Measurements from ENCODE around the gene EMC7. TPM values are rescaled to one million over a fixed set of nuclear protein-coding genes. Genes with fewer than 3 reads are reported as not detected.
A peak's percentile ranks its signal among the peaks of the same experiment; 100 is the strongest.

EMC7 gene
- total RNA-seq, 1 experiment from 2014 or later = 79.6 TPM

- ChIA-PET CTCF (no interaction called here), POLR2A (no interaction called here)
- H3K27ac ChIP-seq (ENCODE audit: low read length) = no peak overlapping the region
- ATAC-seq = no peak
- no peak for TF ChIP-seq REST (IDR thresholded peaks at IDR 0.05; ENCODE audit: insufficient read depth in 1 of 2, low read depth in 2 of 2, low read length in 1 of 2)
- TF ChIP-seq CTCF (IDR thresholded peaks at IDR 0.05) = no peak
- no peak for TF ChIP-seq POLR2AphosphoS5 (IDR thresholded peaks at IDR 0.05; ENCODE audit: low read depth, low read length)
- no peak for TF ChIP-seq SIN3A (IDR thresholded peaks at IDR 0.05; ENCODE audit: borderline replicate concordance, insufficient read depth, low read depth, low read length)
- no peak for TF ChIP-seq TCF7L2 (IDR thresholded peaks at IDR 0.05; ENCODE audit: low read depth, low read length)
- DNase-seq (ENCODE audit: low read depth, low spot score) = no peak
- no peaks in the 10 kb centered on the region for H3K9me3 ChIP-seq (ENCODE audit: control insufficient read depth, insufficient read depth, low read depth, low read length)
- no TSS peak for BruUV-seq (replicated peaks)
- intact Hi-C loops (cut with micrococcal nuclease; ENCODE audit: unreplicated experiment) (no loop called here), in situ Hi-C loops (cut with HindIII; ENCODE audit: low pct_unique_long_range_greater_than_20kb, low sequenced_read_pairs) (no loop called here)
- H3K27me3 ChIP-seq (ENCODE audit: control insufficient read depth, insufficient read depth, low read length) = no peaks in the 10 kb centered on the region
- H3K4me3 ChIP-seq (ENCODE audit: low read depth in 2 of 2, low read length in 2 of 2) = no peak overlapping the region
- no peaks in the 10 kb centered on the region for H3K36me3 ChIP-seq (ENCODE audit: control insufficient read depth, insufficient read depth, low read length)
- no peaks in the 10 kb centered on the region for H3K4me1 ChIP-seq (ENCODE audit: control insufficient read depth, insufficient read depth, low read length)
These were observed 4.8 kb upstream of the EMC7 start for GRCh38 chr15:34106423-34106822.

- no peaks in the 10 kb centered on the region for H3K9me3 ChIP-seq (ENCODE audit: control insufficient read depth, insufficient read depth, low read depth, low read length)
- ChIA-PET POLR2A (interaction anchor here (0.6 kb wide), 1 partner anchor 75 kb away, joined by 10 read pairs; no protein-coding TSS in a partner anchor), CTCF (no interaction called here)
- peak overlapping the region; percentile 92 for H3K27ac ChIP-seq (ENCODE audit: low read length)
- TF ChIP-seq SIN3A (IDR thresholded peaks at IDR 0.05; ENCODE audit: borderline replicate concordance, insufficient read depth, low read depth, low read length) (no peak), TCF7L2 (IDR thresholded peaks at IDR 0.05; ENCODE audit: low read depth, low read length) (peak; percentile 9; the same call in 1 of the 2 replicates)
- in situ Hi-C loops (cut with HindIII; ENCODE audit: low pct_unique_long_range_greater_than_20kb, low sequenced_read_pairs) = no loop called here
- BruUV-seq (replicated peaks) = TSS peak; percentile 88
- no peaks in the 10 kb centered on the region for H3K27me3 ChIP-seq (ENCODE audit: control insufficient read depth, insufficient read depth, low read length)
- peak overlapping the region; percentile 90 to 98 for H3K4me3 ChIP-seq (ENCODE audit: low read depth in 2 of 2, low read length in 2 of 2)
- ATAC-seq (peak; percentile 51), DNase-seq (ENCODE audit: low read depth, low spot score) (no peak)
- H3K4me1 ChIP-seq (ENCODE audit: control insufficient read depth, insufficient read depth, low read length) = no peaks in the 10 kb centered on the region; the same call in 1 of the 2 replicates
- intact Hi-C loops (cut with micrococcal nuclease; ENCODE audit: unreplicated experiment) = no loop called here
- H3K36me3 ChIP-seq (ENCODE audit: control insufficient read depth, insufficient read depth, low read length) = no peaks in the 10 kb centered on the region
These were observed 688 bp upstream of the EMC7 start for GRCh38 chr15:34102175-34102925.

- no peak for DNase-seq (ENCODE audit: low read depth, low spot score)
- BruUV-seq (replicated peaks) = no TSS peak
- Histone ChIP-seq H3K27ac (ENCODE audit: low read length) (no peak overlapping the region), H3K27me3 (ENCODE audit: control insufficient read depth, insufficient read depth, low read length) (no peaks in the 10 kb centered on the region), H3K9me3 (ENCODE audit: control insufficient read depth, insufficient read depth, low read depth, low read length) (no peaks in the 10 kb centered on the region), H3K4me3 (ENCODE audit: low read depth in 2 of 2, low read length in 2 of 2) (no peak overlapping the region), H3K36me3 (ENCODE audit: control insufficient read depth, insufficient read depth, low read length) (peaks cover 6% of the 10 kb centered on the region; the same call in 1 of the 2 replicates), H3K4me1 (ENCODE audit: control insufficient read depth, insufficient read depth, low read length) (no peaks in the 10 kb centered on the region; the same call in 1 of the 2 replicates)
- in situ Hi-C loops (cut with HindIII; ENCODE audit: low pct_unique_long_range_greater_than_20kb, low sequenced_read_pairs) (no loop called here), intact Hi-C loops (cut with micrococcal nuclease; ENCODE audit: unreplicated experiment) (no loop called here)
- CTCF ChIA-PET = no interaction called here
- ATAC-seq = no peak
- TF ChIP-seq TCF7L2 (IDR thresholded peaks at IDR 0.05; ENCODE audit: low read depth, low read length) (no peak), CTCF (IDR thresholded peaks at IDR 0.05) (no peak), SIN3A (IDR thresholded peaks at IDR 0.05; ENCODE audit: borderline replicate concordance, insufficient read depth, low read depth, low read length) (no peak), REST (IDR thresholded peaks at IDR 0.05; ENCODE audit: insufficient read depth in 1 of 2, low read depth in 2 of 2, low read length in 1 of 2) (no peak), POLR2AphosphoS5 (IDR thresholded peaks at IDR 0.05; ENCODE audit: low read depth, low read length) (no peak)
- POLR2A ChIA-PET = no interaction called here
These were observed 1.7 kb downstream of the EMC7 start for GRCh38 chr15:34099914-34100313.
